Measurements from ENCODE around the gene DNMT3B. TPM values are rescaled to one million over a fixed set of nuclear protein-coding genes. Genes with fewer than 3 reads are reported as not detected.

Gene DNMT3B
- total and polyA plus RNA-seq, 2 donors (not counting 1 experiment from before 2014, with no cell fraction given) = 0.15 to 0.47 TPM

DNA sequence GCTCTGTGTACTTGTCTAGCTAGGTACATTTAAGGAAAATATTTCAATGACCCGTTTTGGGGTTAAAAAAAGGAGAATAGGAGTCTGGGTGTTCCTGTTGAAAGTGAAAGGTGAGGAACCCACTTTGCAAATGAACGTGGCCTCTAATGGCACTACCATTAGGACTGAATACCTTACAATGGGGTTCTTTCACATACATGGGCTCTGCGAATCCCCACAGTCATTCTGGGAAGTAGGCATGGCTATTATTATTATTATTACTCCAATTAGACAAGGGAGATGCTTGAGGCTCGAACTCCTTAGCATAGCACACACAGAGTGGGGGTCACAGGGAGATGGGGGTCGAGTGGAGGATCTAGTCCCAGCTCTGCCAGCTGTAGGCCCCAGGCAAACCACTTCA, 6.0 kb upstream of the DNMT3B start:
- TF ChIP-seq EZH2 (IDR thresholded peaks at IDR 0.05; ENCODE audit: borderline replicate concordance, insufficient read depth, low read depth, low read length, poor library complexity, severe bottlenecking) = no peak
- TF ChIP-seq, protein P1, sequence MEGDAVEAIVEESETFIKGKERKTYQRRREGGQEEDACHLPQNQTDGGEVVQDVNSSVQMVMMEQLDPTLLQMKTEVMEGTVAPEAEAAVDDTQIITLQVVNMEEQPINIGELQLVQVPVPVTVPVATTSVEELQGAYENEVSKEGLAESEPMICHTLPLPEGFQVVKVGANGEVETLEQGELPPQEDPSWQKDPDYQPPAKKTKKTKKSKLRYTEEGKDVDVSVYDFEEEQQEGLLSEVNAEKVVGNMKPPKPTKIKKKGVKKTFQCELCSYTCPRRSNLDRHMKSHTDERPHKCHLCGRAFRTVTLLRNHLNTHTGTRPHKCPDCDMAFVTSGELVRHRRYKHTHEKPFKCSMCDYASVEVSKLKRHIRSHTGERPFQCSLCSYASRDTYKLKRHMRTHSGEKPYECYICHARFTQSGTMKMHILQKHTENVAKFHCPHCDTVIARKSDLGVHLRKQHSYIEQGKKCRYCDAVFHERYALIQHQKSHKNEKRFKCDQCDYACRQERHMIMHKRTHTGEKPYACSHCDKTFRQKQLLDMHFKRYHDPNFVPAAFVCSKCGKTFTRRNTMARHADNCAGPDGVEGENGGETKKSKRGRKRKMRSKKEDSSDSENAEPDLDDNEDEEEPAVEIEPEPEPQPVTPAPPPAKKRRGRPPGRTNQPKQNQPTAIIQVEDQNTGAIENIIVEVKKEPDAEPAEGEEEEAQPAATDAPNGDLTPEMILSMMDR (IDR thresholded peaks at IDR 0.05) = no peak
- Mint-ChIP-seq H3K4me1 (peaks cover 1% of the 10 kb centered on the region), H3K27ac (no peak overlapping the region), H3K4me3 (no peak overlapping the region), H3K9me3 (ENCODE audit: insufficient read depth) (no peaks in the 10 kb centered on the region), H3K27me3 (no peaks in the 10 kb centered on the region)
- H3K4me3 ChIP-seq (ENCODE audit: control extremely low read depth in 1 of 5, extremely low read depth in 1 of 5, insufficient read depth in 1 of 5, low read depth in 2 of 5, low read length in 4 of 5) = no peak overlapping the region
- no peaks in the 10 kb centered on the region for H3K79me2 ChIP-seq (ENCODE audit: control insufficient read depth, insufficient read depth, low read length)
- ChIA-PET CTCF (interaction anchor here (0.8 kb wide), 1 partner anchor 23 kb away, joined by 3 read pairs; no protein-coding TSS in a partner anchor), POLR2A (no interaction called here)
- no peaks in the 10 kb centered on the region for H3K9me3 ChIP-seq (ENCODE audit: control extremely low read depth in 1 of 3, control insufficient read depth in 2 of 3, insufficient read depth in 1 of 3, low read length in 2 of 3)
- H3K4me2 ChIP-seq (replicated peaks; ENCODE audit: low read depth, low read length, poor library complexity, severe bottlenecking) = no peak overlapping the region
- peaks cover 0 to under 1% of the 10 kb centered on the region in 2 donors for H3K4me1 ChIP-seq (ENCODE audit: control insufficient read depth in 2 of 2, insufficient read depth in 2 of 2, low read length in 2 of 2)
- no peaks in the 10 kb centered on the region for H3K36me3 ChIP-seq (replicated peaks in 1 of 2; ENCODE audit: control extremely low read depth in 1 of 2, control insufficient read depth in 1 of 2, extremely low read depth in 1 of 2, insufficient read depth in 2 of 2, low read length in 1 of 2)
- H2AFZ ChIP-seq (ENCODE audit: insufficient read depth, low read depth, low read length, poor library complexity, severe bottlenecking) = no peak overlapping the region
- intact Hi-C loops (cut with micrococcal nuclease) = no loop called here
- H3K9ac ChIP-seq (ENCODE audit: low read length) = no peak overlapping the region
- 20% methylated on average over 1 of the region's 5 CpGs for WGBS (ENCODE audit: insufficient coverage)
- H3K27me3 ChIP-seq (replicated peaks in 1 of 4; ENCODE audit: control extremely low read depth in 1 of 4, control insufficient read depth in 3 of 4, insufficient read depth in 4 of 4, low read length in 3 of 4) = peaks cover 0 to 2% (median 0%) of the 10 kb centered on the region in 4 experiments
- ATAC-seq (ENCODE audit: low read depth) = no peak
- H3K27ac ChIP-seq (ENCODE audit: low read length in 2 of 2) = no peak overlapping the region
- no peaks in the 10 kb centered on the region for H4K20me1 ChIP-seq (ENCODE audit: control insufficient read depth, insufficient read depth, low read length, poor library complexity, severe bottlenecking)
- DNase-seq = no peak

DNA sequence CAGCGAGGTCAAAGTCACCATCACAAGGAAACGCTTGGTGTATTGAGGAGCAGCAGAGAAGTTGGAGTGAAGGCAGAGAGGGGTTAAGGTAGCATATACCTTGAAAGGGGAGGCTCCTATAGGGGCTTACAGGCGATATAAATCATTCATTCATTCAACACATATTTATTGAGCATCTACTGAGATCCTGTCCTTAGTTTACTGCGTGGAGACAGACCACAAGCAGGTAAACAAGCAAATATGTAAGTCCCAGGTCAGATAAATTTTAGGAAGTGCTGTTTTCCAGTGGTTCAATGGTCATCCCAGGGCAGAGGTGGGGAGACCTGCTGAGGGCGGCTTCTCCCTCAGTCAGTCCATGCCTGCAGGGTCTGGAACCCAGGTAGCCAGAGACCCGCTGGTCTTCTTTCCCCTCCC, 761 bp upstream of the DNMT3B start:
- Mint-ChIP-seq H3K9me3 (ENCODE audit: insufficient read depth) (no peaks in the 10 kb centered on the region), H3K4me3 (peak overlapping the region; percentile 81), H3K27ac (peak overlapping the region; percentile 39), H3K4me1 (peaks cover 24% of the 10 kb centered on the region), H3K27me3 (no peaks in the 10 kb centered on the region)
- Histone ChIP-seq H4K20me1 (ENCODE audit: control insufficient read depth, insufficient read depth, low read length, poor library complexity, severe bottlenecking) (no peaks in the 10 kb centered on the region), H3K27me3 (replicated peaks in 1 of 4; ENCODE audit: control extremely low read depth in 1 of 4, control insufficient read depth in 3 of 4, insufficient read depth in 4 of 4, low read length in 3 of 4) (peaks cover 0 to 21% (median 7%) of the 10 kb centered on the region in 4 experiments), H3K27ac (ENCODE audit: low read length in 2 of 2) (no peak overlapping the region), H3K9me3 (ENCODE audit: control extremely low read depth in 1 of 3, control insufficient read depth in 2 of 3, insufficient read depth in 1 of 3, low read length in 2 of 3) (no peaks in the 10 kb centered on the region), H3K4me2 (replicated peaks; ENCODE audit: low read depth, low read length, poor library complexity, severe bottlenecking) (peak overlapping the region; percentile 99), H3K9ac (ENCODE audit: low read length) (peak overlapping the region; percentile 81), H2AFZ (ENCODE audit: insufficient read depth, low read depth, low read length, poor library complexity, severe bottlenecking) (peak overlapping the region; percentile 95), H3K79me2 (ENCODE audit: control insufficient read depth, insufficient read depth, low read length) (no peaks in the 10 kb centered on the region), H3K36me3 (replicated peaks in 1 of 2; ENCODE audit: control extremely low read depth in 1 of 2, control insufficient read depth in 1 of 2, extremely low read depth in 1 of 2, insufficient read depth in 2 of 2, low read length in 1 of 2) (no peaks in the 10 kb centered on the region), H3K4me3 (ENCODE audit: control extremely low read depth in 1 of 5, extremely low read depth in 1 of 5, insufficient read depth in 1 of 5, low read depth in 2 of 5, low read length in 4 of 5) (peak overlapping the region in 3 of 5 experiments; percentile 68 to 74 (median 71)), H3K4me1 (ENCODE audit: control insufficient read depth in 2 of 2, insufficient read depth in 2 of 2, low read length in 2 of 2) (peaks cover 21 to 22% of the 10 kb centered on the region in 2 donors)
- TF ChIP-seq, protein P1 (IDR thresholded peaks at IDR 0.05) = no peak
- no peak for TF ChIP-seq EZH2 (IDR thresholded peaks at IDR 0.05; ENCODE audit: borderline replicate concordance, insufficient read depth, low read depth, low read length, poor library complexity, severe bottlenecking)
- no peak for ATAC-seq (ENCODE audit: low read depth)
- DNase-seq = no peak
- intact Hi-C loops (cut with micrococcal nuclease) = loop anchor here (10.0 kb wide), 1 partner anchor 277 kb away; no protein-coding TSS in a partner anchor
- WGBS (ENCODE audit: insufficient coverage) = 68% methylated on average over 3 of the region's 6 CpGs
- POLR2A ChIA-PET = no interaction called here
- CTCF ChIA-PET = interaction anchor here (0.9 kb wide), 1 partner anchor 17 kb away, joined by 3 read pairs; no protein-coding TSS in a partner anchor
